Measurements from ENCODE around the gene SPINK7.

GRCh38 chr5:148335259-148335658, 23.0 kb downstream of the SPINK7 start, which contains the start of gene SPINK9:
- TF ChIP-seq CTCF (IDR thresholded peaks at IDR 0.05; ENCODE audit: insufficient read depth, low read length) (no peak), GABPA (IDR thresholded peaks at IDR 0.05; ENCODE audit: low read depth) (no peak), POLR2AphosphoS5 (IDR thresholded peaks at IDR 0.05; ENCODE audit: low read depth) (no peak), REST (IDR thresholded peaks at IDR 0.05; ENCODE audit: insufficient replicate concordance, low read depth) (no peak)

Measured in HL-60 (cell line).